A673 (cell line): ENCODE data around the gene MCIDAS.

Experiments used
- CTCF ChIP-seq: fragments of 300-800, 200-600 bp; sonication (generic); conservative IDR thresholded peaks from 2 replicates; pipeline ENCODE4 v1.5.1; 2017; ENCODE audit warnings: low read depth, mild to moderate bottlenecking, antibody characterized with exemption, low read length, moderate library complexity, mixed read lengths
- EZH2 ChIP-seq: fragments of 200-600 bp; sonication (generic); IDR thresholded peaks from 2 replicates; pipeline ENCODE4 v1.6.1; 2017; ENCODE audit warnings: borderline replicate concordance, low read depth, mild to moderate bottlenecking, mixed read lengths, antibody characterized with exemption, low read length; ENCODE audit not compliant: poor library complexity, severe bottlenecking

- TF ChIP-seq CTCF (no peak), EZH2 (no peak)
Measured at GRCh38 chr5:55234121-55234700, 7.1 kb upstream of the MCIDAS start.
